ENCODE results near the gene CELF5.

GRCh38 chr19:3198901-3199700 lies 25.4 kb upstream of the CELF5 start:
- TF ChIP-seq CTCF (IDR thresholded peaks at IDR 0.05) = no peak
- TF ChIP-seq ZFX (IDR thresholded peaks at IDR 0.05; ENCODE audit: borderline replicate concordance) = no peak

Data from 22Rv1 (cell line).